NCI-H510A treated with DMSO at 0.1 percent for 48 hours (cell line): ENCODE data around the gene DDX31.
A peak's percentile ranks its signal among the peaks of the same experiment; 100 is the strongest.

Experiments
- DNase-seq: peaks from one replicate; lab custom pipeline; 2025; lab: John Stamatoyannopoulos, UW

Gene DDX31

DNA sequence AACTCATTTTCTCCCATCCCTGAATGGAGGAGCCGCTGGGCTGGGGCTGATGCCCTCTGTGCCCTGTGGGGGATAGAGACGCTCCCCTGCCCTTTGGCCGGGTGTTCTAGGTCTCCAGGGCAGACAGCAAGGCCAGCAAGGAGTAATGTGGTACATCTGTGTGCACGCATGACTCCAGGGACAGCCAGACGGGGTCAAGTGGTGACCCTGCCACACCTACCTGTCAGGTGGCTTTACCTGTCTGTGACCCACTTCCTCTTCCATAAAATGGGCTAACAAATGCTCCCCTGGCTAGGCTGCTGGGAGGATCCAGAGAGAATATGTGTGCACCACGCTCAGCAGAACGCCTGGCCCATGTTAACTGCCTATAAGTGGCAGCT, 122.7 kb downstream of the DDX31 start:
- no peak for DNase-seq

- DNase-seq = no peak
Observed at GRCh38 chr9:132546148-132547051, 123.4 kb downstream of the DDX31 start.

GRCh38 chr9:132545578-132545977, 124.2 kb downstream of the DDX31 start:
- DNase-seq = no peak

DNA sequence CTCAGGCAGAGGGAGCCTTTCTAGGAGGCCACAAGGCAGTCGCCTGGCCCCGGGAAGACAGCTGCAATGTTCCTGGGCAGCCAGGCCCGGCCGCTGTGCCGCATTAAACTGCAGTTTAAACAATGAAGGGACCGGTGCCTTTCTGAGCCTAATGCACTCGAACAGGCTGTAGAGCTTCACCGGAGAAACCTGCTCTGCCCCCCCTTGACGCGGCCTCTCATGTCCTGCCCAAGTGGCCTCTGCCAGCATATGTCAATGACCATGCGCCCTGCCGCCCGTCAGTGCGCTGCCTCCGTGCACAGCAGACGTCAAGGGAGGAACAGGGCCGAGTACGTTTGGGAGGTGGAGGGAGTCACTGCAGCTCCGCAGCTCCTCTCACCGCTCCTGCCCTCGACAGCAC, 125.8 kb downstream of the DDX31 start:
- peak; percentile 70 for DNase-seq

DNA sequence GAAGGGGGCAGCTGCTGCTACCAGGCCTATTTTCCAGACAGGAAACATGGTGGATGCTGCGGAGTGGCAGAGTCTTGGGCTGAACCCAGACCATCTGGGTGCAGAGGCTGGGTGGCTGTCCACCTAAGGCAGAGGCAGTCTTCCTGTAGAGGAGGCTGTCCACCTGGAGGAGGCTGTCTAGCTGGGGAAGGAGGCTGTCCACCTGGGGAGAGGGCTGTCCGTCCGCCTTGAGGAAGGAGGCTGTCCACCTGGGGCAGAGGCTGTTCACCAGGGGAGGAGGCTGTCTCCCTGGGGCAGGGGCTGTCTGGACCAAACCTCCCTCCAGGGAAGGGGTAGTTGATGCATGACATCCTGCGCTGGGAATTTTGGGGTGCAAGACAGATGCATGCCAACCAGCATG, 126.5 kb downstream of the DDX31 start:
- DNase-seq = no peak
